ENCODE data around the gene ZBTB12. TPM values are rescaled to one million over a fixed set of nuclear protein-coding genes. Genes with fewer than 3 reads are reported as not detected.

Gene ZBTB12
- total and polyA plus RNA-seq, 8 donors, result 0.43 to 6.4 (median 1.8) TPM

- Histone ChIP-seq H3K4me3 (no peak overlapping the region), H3K27ac (no peak overlapping the region), H3K36me3 (no peaks in the 10 kb centered on the region), H3K27me3 (no peaks in the 10 kb centered on the region), H3K9me3 (no peaks in the 10 kb centered on the region), H3K4me1 (peaks cover 0 to 11% (median 5%) of the 10 kb centered on the region in 4 donors)
- no peak for TF ChIP-seq POLR2AphosphoS5 (IDR thresholded peaks at IDR 0.05)
- TF ChIP-seq CTCF (IDR thresholded peaks at IDR 0.05), result no peak
- TF ChIP-seq EP300 (IDR thresholded peaks at IDR 0.05), result no peak
- TF ChIP-seq POLR2A (IDR thresholded peaks at IDR 0.05), result no peak
- 44 to 72% (median 50%) methylated on average over 6 of the region's 6 CpGs for WGBS, 5 donors
- intact Hi-C loops (cut with DNase I; ENCODE audit: low total_unique reads), result no loop called here
- DNase-seq, result no peak
Measured at GRCh38 chr6:31919624-31920303, 17.9 kb upstream of the ZBTB12 start.

GRCh38 chr6:31918069-31918720 lies 16.3 kb upstream of the ZBTB12 start:
- 79 to 90% (median 84%) methylated on average over 8 of the region's 8 CpGs for WGBS, 5 donors
- DNase-seq, result no peak

GRCh38 chr6:31915756-31916155 lies 13.9 kb upstream of the ZBTB12 start:
- intact Hi-C loops (cut with DNase I; ENCODE audit: low total_unique reads), result no loop called here
- DNase-seq, result no peak

More at GRCh38 chr6:31918069-31918720, 16.3 kb upstream of the ZBTB12 start:
- H3K27me3 ChIP-seq, result no peaks in the 10 kb centered on the region
- H3K27ac ChIP-seq, result no peak overlapping the region
- H3K4me1 ChIP-seq, result peaks cover 0 to 11% (median 5%) of the 10 kb centered on the region in 4 donors
- H3K36me3 ChIP-seq, result no peaks in the 10 kb centered on the region
- TF ChIP-seq EP300 (IDR thresholded peaks at IDR 0.05) (no peak), POLR2AphosphoS5 (IDR thresholded peaks at IDR 0.05) (no peak), POLR2A (IDR thresholded peaks at IDR 0.05) (no peak), CTCF (IDR thresholded peaks at IDR 0.05) (no peak)
- no peak overlapping the region for H3K4me3 ChIP-seq
- intact Hi-C loops (cut with DNase I; ENCODE audit: low total_unique reads), result no loop called here
- no peaks in the 10 kb centered on the region for H3K9me3 ChIP-seq

GRCh38 chr6:31915351-31915750 lies 13.5 kb upstream of the ZBTB12 start:
- Histone ChIP-seq H3K4me3 (no peak overlapping the region), H3K4me1 (peaks cover 0 to 17% (median 5%) of the 10 kb centered on the region in 4 donors), H3K9me3 (no peaks in the 10 kb centered on the region), H3K27ac (no peak overlapping the region), H3K36me3 (no peaks in the 10 kb centered on the region), H3K27me3 (no peaks in the 10 kb centered on the region)
- no peak for TF ChIP-seq POLR2A (IDR thresholded peaks at IDR 0.05)
- no peak for TF ChIP-seq POLR2AphosphoS5 (IDR thresholded peaks at IDR 0.05)
- no peak for TF ChIP-seq EP300 (IDR thresholded peaks at IDR 0.05)
- no peak for TF ChIP-seq CTCF (IDR thresholded peaks at IDR 0.05)
- no peak for DNase-seq
- intact Hi-C loops (cut with DNase I; ENCODE audit: low total_unique reads), result no loop called here

More at GRCh38 chr6:31915756-31916155, 13.9 kb upstream of the ZBTB12 start:
- Histone ChIP-seq H3K4me1 (peaks cover 0 to 21% (median 7%) of the 10 kb centered on the region in 4 donors), H3K27me3 (no peaks in the 10 kb centered on the region), H3K27ac (no peak overlapping the region), H3K9me3 (no peaks in the 10 kb centered on the region), H3K4me3 (no peak overlapping the region), H3K36me3 (no peaks in the 10 kb centered on the region)
- TF ChIP-seq EP300 (IDR thresholded peaks at IDR 0.05), result no peak
- no peak for TF ChIP-seq POLR2A (IDR thresholded peaks at IDR 0.05)
- no peak for TF ChIP-seq POLR2AphosphoS5 (IDR thresholded peaks at IDR 0.05)
- TF ChIP-seq CTCF (IDR thresholded peaks at IDR 0.05), result no peak
- 73 to 88% (median 83%) methylated on average over 6 of the region's 6 CpGs for WGBS, 5 donors

All from stomach (tissue), 9 donors.